ENCODE results near the gene NEGR1.

Gene NEGR1

DNA sequence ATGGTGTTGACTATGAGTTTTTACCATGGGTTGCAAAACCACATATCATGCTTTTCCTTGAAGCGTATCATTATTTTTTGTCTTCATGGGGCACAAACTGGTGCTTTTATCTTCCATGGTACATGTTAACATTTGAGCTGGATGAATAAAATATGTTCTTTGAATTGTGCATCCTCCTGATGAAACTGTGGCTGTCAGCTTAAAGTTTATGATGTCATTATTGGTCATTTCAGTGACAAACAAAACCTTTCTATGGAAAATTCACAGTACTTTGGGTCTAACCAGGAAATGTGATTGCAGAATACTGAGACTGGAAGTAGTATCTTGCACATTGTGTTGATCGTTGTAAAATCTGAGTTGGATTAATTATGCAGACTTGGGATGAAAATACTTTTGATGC, 909.8 kb downstream of the NEGR1 start:
- POLR2A ChIA-PET, result no interaction called here
- H3K4me3 ChIP-seq (ENCODE audit: low read depth, low read length), result no peak overlapping the region
- CTCF ChIA-PET, result no interaction called here
- TF ChIP-seq, protein P1, sequence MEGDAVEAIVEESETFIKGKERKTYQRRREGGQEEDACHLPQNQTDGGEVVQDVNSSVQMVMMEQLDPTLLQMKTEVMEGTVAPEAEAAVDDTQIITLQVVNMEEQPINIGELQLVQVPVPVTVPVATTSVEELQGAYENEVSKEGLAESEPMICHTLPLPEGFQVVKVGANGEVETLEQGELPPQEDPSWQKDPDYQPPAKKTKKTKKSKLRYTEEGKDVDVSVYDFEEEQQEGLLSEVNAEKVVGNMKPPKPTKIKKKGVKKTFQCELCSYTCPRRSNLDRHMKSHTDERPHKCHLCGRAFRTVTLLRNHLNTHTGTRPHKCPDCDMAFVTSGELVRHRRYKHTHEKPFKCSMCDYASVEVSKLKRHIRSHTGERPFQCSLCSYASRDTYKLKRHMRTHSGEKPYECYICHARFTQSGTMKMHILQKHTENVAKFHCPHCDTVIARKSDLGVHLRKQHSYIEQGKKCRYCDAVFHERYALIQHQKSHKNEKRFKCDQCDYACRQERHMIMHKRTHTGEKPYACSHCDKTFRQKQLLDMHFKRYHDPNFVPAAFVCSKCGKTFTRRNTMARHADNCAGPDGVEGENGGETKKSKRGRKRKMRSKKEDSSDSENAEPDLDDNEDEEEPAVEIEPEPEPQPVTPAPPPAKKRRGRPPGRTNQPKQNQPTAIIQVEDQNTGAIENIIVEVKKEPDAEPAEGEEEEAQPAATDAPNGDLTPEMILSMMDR (IDR thresholded peaks at IDR 0.05; ENCODE audit: insufficient read depth, low read length, missing control alignments), result no peak
- DNase-seq (ENCODE audit: low read depth, low spot score), result no peak

DNA sequence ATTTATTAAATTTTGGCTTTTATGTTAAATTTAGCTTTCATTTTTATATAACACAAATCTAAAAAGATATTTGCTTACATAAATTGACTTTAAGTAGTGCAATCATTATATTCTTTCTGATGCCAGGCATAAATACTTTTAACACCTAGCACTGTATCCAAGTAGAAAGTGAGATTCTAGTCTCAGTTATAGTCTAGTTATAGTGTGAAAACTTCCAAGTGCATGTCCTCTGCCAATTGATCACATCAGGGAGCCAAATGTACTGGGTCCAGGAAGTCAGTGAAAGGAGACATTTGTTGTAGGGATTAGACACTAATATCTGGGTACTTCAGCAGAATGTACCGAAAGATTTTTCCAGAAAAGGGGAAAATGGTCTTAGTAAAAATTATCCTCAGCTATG, 910.8 kb downstream of the NEGR1 start:
- H3K4me3 ChIP-seq (ENCODE audit: low read depth, low read length), result no peak overlapping the region
- DNase-seq (ENCODE audit: low read depth, low spot score), result no peak
- TF ChIP-seq, protein P1 (IDR thresholded peaks at IDR 0.05; ENCODE audit: insufficient read depth, low read length, missing control alignments), result no peak
- ChIA-PET CTCF (no interaction called here), POLR2A (no interaction called here)

DNA sequence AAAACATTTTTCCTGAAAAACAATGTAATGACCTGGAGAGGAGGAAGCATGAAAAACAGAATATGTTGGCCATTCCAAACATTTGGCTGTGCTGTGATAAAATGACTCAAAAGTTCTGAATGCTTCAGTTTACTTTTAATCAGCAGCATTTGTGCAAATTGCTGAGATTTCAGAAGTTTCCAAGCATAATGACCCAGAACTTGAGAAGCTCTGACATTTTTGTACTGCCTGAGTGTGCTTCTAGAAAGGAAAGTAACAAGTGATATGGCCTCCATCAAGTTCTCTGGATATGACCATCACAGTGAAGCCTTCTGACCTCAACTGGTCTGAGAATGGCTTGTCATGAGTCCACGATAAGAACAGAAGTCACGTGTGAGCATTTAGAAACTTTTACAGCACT, 918.1 kb downstream of the NEGR1 start:
- no peak overlapping the region for H3K4me3 ChIP-seq (ENCODE audit: low read depth, low read length)
- TF ChIP-seq, protein P1 (IDR thresholded peaks at IDR 0.05; ENCODE audit: insufficient read depth, low read length, missing control alignments), result no peak
- ChIA-PET CTCF (no interaction called here), POLR2A (no interaction called here)
- no peak for DNase-seq (ENCODE audit: low read depth, low spot score)

DNA sequence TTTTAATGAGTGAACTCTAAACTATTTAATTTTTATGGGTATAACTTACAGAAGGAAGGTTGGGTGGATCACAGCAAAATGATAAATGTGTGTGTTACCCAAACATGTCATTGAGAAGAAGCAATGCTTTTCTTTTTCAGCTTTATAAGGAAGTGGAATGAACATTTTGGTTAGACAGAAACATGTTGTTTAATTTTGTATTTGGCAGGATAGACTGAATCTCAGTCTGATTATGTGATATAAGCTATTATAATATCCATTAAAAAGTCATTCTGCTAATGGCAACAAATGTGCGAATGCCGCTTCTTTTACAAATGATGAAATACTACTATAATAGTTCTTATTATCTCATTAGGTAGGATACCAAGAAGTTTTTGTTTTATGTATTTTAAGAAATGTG, 919.6 kb downstream of the NEGR1 start:
- TF ChIP-seq, protein P1 (IDR thresholded peaks at IDR 0.05; ENCODE audit: insufficient read depth, low read length, missing control alignments), result no peak
- no peak for DNase-seq (ENCODE audit: low read depth, low spot score)
- ChIA-PET POLR2A (no interaction called here), CTCF (no interaction called here)
- H3K4me3 ChIP-seq (ENCODE audit: low read depth, low read length), result no peak overlapping the region

- CTCF ChIA-PET, result no interaction called here
- TF ChIP-seq, protein P1 (IDR thresholded peaks at IDR 0.05; ENCODE audit: insufficient read depth, low read length, missing control alignments), result no peak
These were observed 920.3 kb downstream of the NEGR1 start for GRCh38 chr1:71362076-71362475.

GRCh38 chr1:71357708-71358107, 924.6 kb downstream of the NEGR1 start:
- ChIA-PET POLR2A (no interaction called here), CTCF (no interaction called here)
- no peak overlapping the region for H3K4me3 ChIP-seq (ENCODE audit: low read depth, low read length)
- TF ChIP-seq, protein P1 (IDR thresholded peaks at IDR 0.05; ENCODE audit: insufficient read depth, low read length, missing control alignments), result peak; percentile 20
- DNase-seq (ENCODE audit: low read depth, low spot score), result no peak

More at GRCh38 chr1:71362076-71362475, 920.3 kb downstream of the NEGR1 start:
- H3K4me3 ChIP-seq (ENCODE audit: low read depth, low read length), result no peak overlapping the region
- POLR2A ChIA-PET, result no interaction called here
- no peak for DNase-seq (ENCODE audit: low read depth, low spot score)

All from AG04449 (cell line).